Neural progenitor cell (in vitro differentiated cells): Measurements from ENCODE around the gene PHYHD1.

Experiments used
- CTCF ChIP-seq: fragments of 200-600 bp; sonication (generic); IDR thresholded peaks from 2 replicates; pipeline ENCODE4 v1.5.1; 2017; ENCODE audit warnings: antibody characterized with exemption, mild to moderate bottlenecking
- EZH2 ChIP-seq: fragments of 200-600 bp; sonication (generic); IDR thresholded peaks from 2 replicates; pipeline ENCODE4 v1.6.1; 2017; ENCODE audit warnings: antibody characterized with exemption, mild to moderate bottlenecking, moderate library complexity

- TF ChIP-seq CTCF: no peak
- TF ChIP-seq EZH2: no peak
Observed at GRCh38 chr9:128898382-128898781, 22.4 kb upstream of the PHYHD1 start.
